Colonic mucosa (tissue), 4 donors: Measurements from ENCODE around the gene OR8D1. TPM values are rescaled to one million over a fixed set of nuclear protein-coding genes. Genes with fewer than 3 reads are reported as not detected.

Source experiments
- DNase-seq: peaks from one replicate; pipeline ENCODE4 v3.0.0-alpha.2; 2020
- H3K27ac ChIP-seq: fragments of 200-600 bp; one replicate; pipeline ENCODE4 v1.8.0; 2021
- H3K27me3 ChIP-seq: fragments of 200-600 bp; one replicate; pipeline ENCODE4 v1.8.0; 2021
- H3K36me3 ChIP-seq: fragments of 200-600 bp; one replicate; pipeline ENCODE4 v1.8.0; 2021
- H3K4me1 ChIP-seq: fragments of 200-600 bp; one replicate; pipeline ENCODE4 v1.8.0; 2021; ENCODE audit warnings: mild to moderate bottlenecking
- H3K4me3 ChIP-seq: fragments of 200-600 bp; one replicate; pipeline ENCODE4 v1.8.0; 2021
- H3K9ac ChIP-seq, 2 donors: one replicate each; pipeline ENCODE4 v1.7.0; 2013; ENCODE audit warnings: control low read depth in 2 of 2, low read depth in 2 of 2, low read length in 2 of 2
- H3K9me3 ChIP-seq: fragments of 200-600 bp; one replicate; pipeline ENCODE4 v1.8.0; 2021
- CTCF ChIP-seq: fragments of 200-600 bp; IDR thresholded peaks from one replicate; pipeline ENCODE4 v1.8.0; 2022; ENCODE audit warnings: antibody characterized with exemption, mild to moderate bottlenecking
- intact Hi-C: fragments of 100-400 bp; cut with DNase I; formaldehyde crosslinking; loops from one replicate; pipeline ENCODE4 v1.14.1; 2022
- total RNA-seq, 2 donors: library from RNA; stranded (reverse); fragmentation: NEBNext Ultra II Directional in 1 of 2; extraction: Animal tissue kit (Norgen Biotek cat#: 25700) in 1 of 2; gene quantifications; one replicate each; pipeline ENCODE4 v1.2.1, GENCODE V29; 2021
- donor health status: healthy.
- donor health status: DM: no; HTN: no; CAD: no.
- donor health status: DM: no; HTN: no; CAD: no.

Gene OR8D1
- total RNA-seq, 2 donors from 2014 or later, result not detected

GRCh38 chr11:124307093-124307492 lies 6.7 kb downstream of the OR8D1 start:
- no peak for DNase-seq
- no peaks in the 10 kb centered on the region for H3K36me3 ChIP-seq
- no peak overlapping the region for H3K9ac ChIP-seq
- H3K27ac ChIP-seq, result no peak overlapping the region
- no peaks in the 10 kb centered on the region for H3K9me3 ChIP-seq
- H3K4me1 ChIP-seq, result no peaks in the 10 kb centered on the region
- intact Hi-C loops, result no loop called here
- no peak overlapping the region for H3K4me3 ChIP-seq
- TF ChIP-seq CTCF, result no peak
- H3K27me3 ChIP-seq, result no peaks in the 10 kb centered on the region

DNA sequence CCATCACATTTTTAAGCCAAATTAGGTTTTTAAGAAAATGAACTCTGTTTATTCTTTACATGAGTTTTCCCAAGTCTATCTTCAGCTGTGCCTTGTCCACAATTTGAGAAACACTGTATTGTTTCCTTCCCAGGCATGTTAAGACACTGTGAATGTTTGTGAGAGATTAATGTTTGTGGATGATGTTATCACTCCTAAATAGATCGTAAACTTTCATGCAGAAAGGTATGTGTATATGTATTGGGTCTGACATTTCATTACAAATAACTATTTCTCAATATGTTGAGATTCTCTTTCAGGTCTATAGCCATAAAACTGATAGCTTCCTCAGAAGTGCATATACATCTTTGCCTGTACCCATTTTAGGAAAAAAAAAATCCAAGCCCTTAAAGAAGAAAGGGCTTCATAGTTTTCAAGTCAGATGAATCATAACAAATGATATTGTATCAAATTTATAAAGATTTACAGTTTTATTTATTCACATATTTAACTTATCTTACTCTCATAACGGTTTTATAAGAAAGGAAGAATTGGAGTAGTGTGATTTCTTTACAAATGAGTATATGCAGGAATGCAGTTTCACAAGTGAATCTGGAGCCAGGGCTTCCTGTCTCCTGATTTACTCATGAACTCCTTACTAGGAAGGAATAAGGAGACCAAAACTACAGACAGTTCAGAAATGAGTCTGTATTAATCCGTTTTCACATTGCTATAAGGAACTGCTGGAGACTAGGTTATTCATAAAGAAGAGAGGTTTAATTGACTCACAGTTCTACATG lies 11.2 kb downstream of the OR8D1 start:
- intact Hi-C loops, result no loop called here
- TF ChIP-seq CTCF, result no peak
- DNase-seq, result no peak

GRCh38 chr11:124301548-124301947 lies 12.2 kb downstream of the OR8D1 start:
- no peak for DNase-seq
- H3K9ac ChIP-seq, result no peak overlapping the region
- no peaks in the 10 kb centered on the region for H3K27me3 ChIP-seq
- no peaks in the 10 kb centered on the region for H3K4me1 ChIP-seq
- TF ChIP-seq CTCF, result no peak
- no peaks in the 10 kb centered on the region for H3K36me3 ChIP-seq
- H3K9me3 ChIP-seq, result no peaks in the 10 kb centered on the region
- H3K4me3 ChIP-seq, result no peak overlapping the region
- intact Hi-C loops, result no loop called here
- no peak overlapping the region for H3K27ac ChIP-seq

More for the DNA sequence above, 11.2 kb downstream of the OR8D1 start:
- H3K36me3 ChIP-seq, result no peaks in the 10 kb centered on the region
- H3K4me1 ChIP-seq, result no peaks in the 10 kb centered on the region
- no peak overlapping the region for H3K4me3 ChIP-seq
- no peak overlapping the region for H3K9ac ChIP-seq
- no peak overlapping the region for H3K27ac ChIP-seq
- H3K27me3 ChIP-seq, result no peaks in the 10 kb centered on the region
- no peaks in the 10 kb centered on the region for H3K9me3 ChIP-seq

GRCh38 chr11:124297921-124298320 lies 15.8 kb downstream of the OR8D1 start:
- Histone ChIP-seq H3K27ac (no peak overlapping the region), H3K9ac (no peak overlapping the region), H3K27me3 (no peaks in the 10 kb centered on the region), H3K9me3 (no peaks in the 10 kb centered on the region), H3K4me3 (no peak overlapping the region), H3K36me3 (no peaks in the 10 kb centered on the region), H3K4me1 (no peaks in the 10 kb centered on the region)
- TF ChIP-seq CTCF, result no peak
- intact Hi-C loops, result no loop called here
- no peak for DNase-seq

GRCh38 chr11:124296016-124296415 lies 17.7 kb downstream of the OR8D1 start:
- Histone ChIP-seq H3K9me3 (no peaks in the 10 kb centered on the region), H3K27me3 (no peaks in the 10 kb centered on the region), H3K9ac (no peak overlapping the region), H3K36me3 (no peaks in the 10 kb centered on the region), H3K27ac (no peak overlapping the region), H3K4me3 (no peak overlapping the region), H3K4me1 (no peaks in the 10 kb centered on the region)
- intact Hi-C loops, result no loop called here
- no peak for DNase-seq
- no peak for TF ChIP-seq CTCF
